Esophagus muscularis mucosa (tissue), 4 donors: Measurements from ENCODE around the gene ARID4B. TPM values are rescaled to one million over a fixed set of nuclear protein-coding genes. Genes with fewer than 3 reads are reported as not detected.

Experiments used
- DNase-seq: peaks from one replicate; pipeline ENCODE4 v3.0.0-alpha.2; 2017; ENCODE audit errors: extremely low spot score
- H3K27ac ChIP-seq, 4 donors: fragments of 200-600 bp; sonication (generic); replicated peaks in 1 of 4; 1 replicate in 3 of 4; 2 replicates in 1 of 4; pipeline ENCODE4 v1.5.1; 2016 to 2019; ENCODE audit warnings: mild to moderate bottlenecking in 1 of 4
- H3K27me3 ChIP-seq, 4 donors: fragments of 200-600 bp; sonication (generic); one replicate each; pipeline versions ENCODE4 v1.5.1 to v1.6.0; 2016 to 2019
- H3K36me3 ChIP-seq, 4 donors: fragments of 200-600 bp; sonication (generic); one replicate each; pipeline ENCODE4 v1.5.1; 2016 to 2019
- H3K4me1 ChIP-seq, 4 donors: fragments of 200-600 bp; sonication (generic); one replicate each; pipeline ENCODE4 v1.5.1; 2016 to 2019
- H3K4me3 ChIP-seq, 4 donors: fragments of 200-600 bp; sonication (generic); 1 replicate in 2 of 4; 2 replicates in 2 of 4; pipeline ENCODE4 v1.5.1; 2016 to 2019; ENCODE audit warnings: mild to moderate bottlenecking in 4 of 4, moderate library complexity in 1 of 4
- H3K9me3 ChIP-seq, 4 donors: fragments of 200-600 bp; sonication (generic); 1 replicate in 3 of 4; 2 replicates in 1 of 4; pipeline ENCODE4 v1.5.1; 2016 to 2019
- CTCF ChIP-seq, 3 experiments: fragments of 200-600 bp in 2 of 3; fragments of 450-650 bp in 1 of 3; sonication (generic) in 2 of 3; IDR thresholded peaks; one replicate each; pipeline ENCODE4 v1.5.1; 2017 to 2019; ENCODE audit warnings: antibody characterized with exemption in 3 of 3, mild to moderate bottlenecking in 2 of 3, moderate library complexity in 1 of 3
- EP300 ChIP-seq: sonication (generic); formaldehyde crosslinking; IDR thresholded peaks from one replicate; pipeline ENCODE4 v1.6.1; 2017; ENCODE audit warnings: antibody characterized with exemption
- POLR2A ChIP-seq: fragments of 450-650 bp; IDR thresholded peaks from one replicate; pipeline ENCODE4 v1.6.1; 2017; ENCODE audit warnings: antibody characterized with exemption, moderate library complexity, mild to moderate bottlenecking, low read depth
- POLR2AphosphoS5 ChIP-seq, 2 donors: sonication (generic); formaldehyde crosslinking; IDR thresholded peaks; one replicate each; pipeline ENCODE4 v1.6.1; 2017; ENCODE audit warnings: antibody characterized with exemption in 2 of 2
- WGBS: methylation state at CpG from one replicate; pipeline ENCODE4 v1.1.5; 2018; 5-methylcytosine and 5-hydroxymethylcytosine counted together
- intact Hi-C: fragments of 100-400 bp; cut with DNase I; formaldehyde crosslinking; loops from one replicate; pipeline ENCODE4 v1.15.1; 2023
- total RNA-seq, 4 donors: library from RNA; depleted of rRNA; stranded (reverse); fragments of >200 nt; gene quantifications; one replicate each; pipeline versions ENCODE4 v1.1.0 to v1.2.1, GENCODE V29; 2016

Gene ARID4B
- total RNA-seq, 4 donors from 2014 or later, result 23.0 to 38.2 (median 29.2) TPM

DNA sequence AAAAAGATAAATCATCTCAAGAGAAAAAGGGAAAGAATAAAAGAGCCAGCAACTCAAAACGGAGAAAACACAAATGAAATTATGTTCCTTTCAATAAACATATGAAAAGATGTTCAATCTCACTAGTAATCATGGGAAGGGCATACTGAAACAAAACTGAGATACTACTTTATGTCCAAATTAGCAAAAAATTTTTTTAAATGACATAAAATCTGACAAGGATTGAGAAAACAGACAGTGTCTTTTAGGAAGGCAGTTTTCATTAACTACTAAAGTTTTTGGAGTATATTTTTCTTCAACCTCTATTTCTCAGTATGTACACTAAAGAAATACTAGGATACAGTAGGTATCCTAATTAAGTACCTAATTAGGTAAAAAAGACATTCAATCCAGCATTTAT lies 73.3 kb downstream of the ARID4B start:
- intact Hi-C loops, result loop anchor here (5.0 kb wide), 1 partner anchor 73 kb away; the partner anchor contains the start of genes ARID4B and GGPS1
- DNase-seq, result no peak
- Histone ChIP-seq H3K4me3 (no peak overlapping the region), H3K4me1 (peaks cover 6 to 35% (median 22%) of the 10 kb centered on the region in 4 donors), H3K27me3 (no peaks in the 10 kb centered on the region), H3K9me3 (no peaks in the 10 kb centered on the region), H3K36me3 (peaks cover 0 to 5% (median 2%) of the 10 kb centered on the region in 4 donors), H3K27ac (no peak overlapping the region)
- WGBS, result 74% methylated on average over 1 of the region's 1 CpG
- TF ChIP-seq EP300, result no peak
- TF ChIP-seq POLR2A, result no peak
- TF ChIP-seq CTCF (IDR thresholded peaks at IDR 0.05), result no peak
- TF ChIP-seq POLR2AphosphoS5 (IDR thresholded peaks at IDR 0.05), result no peak

DNA sequence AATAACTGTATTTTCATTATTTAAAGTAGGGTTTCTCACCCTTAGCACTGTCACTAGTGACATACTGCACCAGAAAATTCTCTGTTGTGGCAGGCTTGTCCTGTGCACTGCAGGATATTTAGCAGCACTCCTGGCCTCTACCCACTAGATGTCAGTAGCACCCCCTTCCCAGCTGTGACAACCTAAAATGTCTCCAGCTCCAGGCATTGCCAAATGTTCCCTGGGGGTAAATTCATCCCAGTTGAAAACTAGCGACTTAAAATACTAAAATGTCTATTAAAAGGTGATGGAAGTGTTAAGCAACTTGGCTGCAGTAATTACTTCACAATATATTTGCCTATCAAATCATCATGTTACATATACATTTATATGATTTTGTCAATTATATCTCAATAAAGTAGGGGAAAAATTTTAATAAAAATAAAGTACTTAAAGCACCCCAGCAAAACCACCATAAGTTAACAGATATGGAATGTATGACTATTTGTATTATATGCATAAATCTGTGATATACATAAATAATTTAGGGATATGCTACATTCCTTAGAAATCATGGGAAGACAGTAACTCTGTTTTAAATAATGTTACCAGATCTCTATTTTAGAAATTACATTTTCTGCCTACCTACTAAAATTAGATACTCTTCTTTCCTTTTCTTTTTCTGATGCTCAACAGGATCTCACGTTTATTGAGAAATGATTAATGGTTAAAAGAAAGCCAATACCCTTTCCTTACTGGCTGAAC lies 74.6 kb downstream of the ARID4B start:
- no peak overlapping the region for H3K27ac ChIP-seq
- H3K36me3 ChIP-seq, result peaks cover 0 to 10% (median 8%) of the 10 kb centered on the region in 4 donors
- intact Hi-C loops, result loop anchor here (2.0 to 5.0 kb wide), 2 partner anchors 74 to 163 kb away; partner anchors contain the start of genes ARID4B and GGPS1
- TF ChIP-seq POLR2A, result no peak
- peak; percentile 84 to 88 (median 88) for TF ChIP-seq CTCF (IDR thresholded peaks at IDR 0.05)
- TF ChIP-seq EP300, result no peak
- peak; percentile 27 to 41 for TF ChIP-seq POLR2AphosphoS5 (IDR thresholded peaks at IDR 0.05)
- WGBS, result 13% methylated on average over 2 of the region's 2 CpGs
- peaks cover 0 to 28% (median 15%) of the 10 kb centered on the region in 4 donors for H3K4me1 ChIP-seq
- H3K4me3 ChIP-seq, result no peak overlapping the region
- no peaks in the 10 kb centered on the region for H3K27me3 ChIP-seq
- peak; percentile 92 for DNase-seq
- no peaks in the 10 kb centered on the region for H3K9me3 ChIP-seq

GRCh38 chr1:235250430-235250829 lies 77.5 kb downstream of the ARID4B start:
- intact Hi-C loops, result loop anchor here (5.0 kb wide), 1 partner anchor 77 kb away; the partner anchor contains the start of genes ARID4B and GGPS1
- H3K27me3 ChIP-seq, result no peaks in the 10 kb centered on the region
- WGBS, result 41% methylated on average over 3 of the region's 3 CpGs
- H3K9me3 ChIP-seq, result no peaks in the 10 kb centered on the region
- H3K27ac ChIP-seq, result no peak overlapping the region
- H3K36me3 ChIP-seq, result peaks cover 0 to 22% (median 13%) of the 10 kb centered on the region in 4 donors
- H3K4me1 ChIP-seq, result peaks cover 0 to 27% (median 20%) of the 10 kb centered on the region in 4 donors
- H3K4me3 ChIP-seq, result no peak overlapping the region
- TF ChIP-seq POLR2AphosphoS5 (IDR thresholded peaks at IDR 0.05) (no peak), EP300 (no peak), CTCF (IDR thresholded peaks at IDR 0.05) (no peak), POLR2A (no peak)
- DNase-seq, result no peak

- Histone ChIP-seq H3K4me3 (no peak overlapping the region), H3K27ac (no peak overlapping the region), H3K9me3 (no peaks in the 10 kb centered on the region), H3K36me3 (peaks cover 0 to 31% (median 16%) of the 10 kb centered on the region in 4 donors), H3K27me3 (no peaks in the 10 kb centered on the region), H3K4me1 (peaks cover 0 to 15% (median 10%) of the 10 kb centered on the region in 4 donors)
- intact Hi-C loops, result no loop called here
- 80% methylated on average over 2 of the region's 2 CpGs for WGBS
- TF ChIP-seq EP300, result no peak
- TF ChIP-seq POLR2A, result no peak
- no peak for TF ChIP-seq CTCF (IDR thresholded peaks at IDR 0.05)
- no peak for TF ChIP-seq POLR2AphosphoS5 (IDR thresholded peaks at IDR 0.05)
- DNase-seq, result no peak
These were observed 81.7 kb downstream of the ARID4B start for GRCh38 chr1:235246022-235246948.
